Sigmoid colon (tissue), 4 donors: ENCODE results near the gene ARHGAP15.

ENCODE experiments used
- CTCF ChIP-seq, 4 experiments: fragments of 450-650 bp in 3 of 4; fragments of 200-600 bp in 1 of 4; IDR thresholded peaks; one replicate each; pipeline ENCODE4 v1.5.1; 2016 to 2019; ENCODE audit warnings: antibody characterized with exemption in 4 of 4, mild to moderate bottlenecking in 3 of 4, moderate library complexity in 2 of 4
- EP300 ChIP-seq, 4 donors: sonication (generic); formaldehyde crosslinking; IDR thresholded peaks; one replicate each; pipeline ENCODE4 v1.6.1; 2017; ENCODE audit warnings: antibody characterized with exemption in 4 of 4
- POLR2A ChIP-seq, 2 donors: fragments of 450-650 bp; IDR thresholded peaks; one replicate each; pipeline ENCODE4 v1.6.1; 2016; ENCODE audit warnings: antibody characterized with exemption in 2 of 2, mild to moderate bottlenecking in 2 of 2, moderate library complexity in 2 of 2
- POLR2AphosphoS5 ChIP-seq, 4 donors: sonication (generic); formaldehyde crosslinking; IDR thresholded peaks; one replicate each; pipeline ENCODE4 v1.6.1; 2017; ENCODE audit warnings: antibody characterized with exemption in 4 of 4

GRCh38 chr2:143460382-143460781, 331.2 kb downstream of the ARHGAP15 start:
- TF ChIP-seq CTCF (IDR thresholded peaks at IDR 0.05) (no peak), POLR2AphosphoS5 (IDR thresholded peaks at IDR 0.05) (no peak), EP300 (IDR thresholded peaks at IDR 0.05) (no peak), POLR2A (IDR thresholded peaks at IDR 0.05) (no peak)
